DOHH2 (cell line): ENCODE results near the gene UBQLN4.

Source experiments
- EZH2phosphoT487 ChIP-seq: fragments of 200-600 bp; sonication (generic); IDR thresholded peaks from 2 replicates; pipeline ENCODE4 v1.6.1; 2017; ENCODE audit warnings: borderline replicate concordance, mild to moderate bottlenecking, antibody characterized with exemption, low read length, moderate library complexity, mixed read lengths
- TF ChIP-seq, protein P1 (sequence below): fragments of 200-600 bp; sonication (generic); IDR thresholded peaks from one replicate; pipeline ENCODE4 v1.5.1; 2014; ENCODE audit warnings: antibody characterized with exemption, mild to moderate bottlenecking, low read depth, low read length; ENCODE audit not compliant: poor library complexity, severe bottlenecking

DNA sequence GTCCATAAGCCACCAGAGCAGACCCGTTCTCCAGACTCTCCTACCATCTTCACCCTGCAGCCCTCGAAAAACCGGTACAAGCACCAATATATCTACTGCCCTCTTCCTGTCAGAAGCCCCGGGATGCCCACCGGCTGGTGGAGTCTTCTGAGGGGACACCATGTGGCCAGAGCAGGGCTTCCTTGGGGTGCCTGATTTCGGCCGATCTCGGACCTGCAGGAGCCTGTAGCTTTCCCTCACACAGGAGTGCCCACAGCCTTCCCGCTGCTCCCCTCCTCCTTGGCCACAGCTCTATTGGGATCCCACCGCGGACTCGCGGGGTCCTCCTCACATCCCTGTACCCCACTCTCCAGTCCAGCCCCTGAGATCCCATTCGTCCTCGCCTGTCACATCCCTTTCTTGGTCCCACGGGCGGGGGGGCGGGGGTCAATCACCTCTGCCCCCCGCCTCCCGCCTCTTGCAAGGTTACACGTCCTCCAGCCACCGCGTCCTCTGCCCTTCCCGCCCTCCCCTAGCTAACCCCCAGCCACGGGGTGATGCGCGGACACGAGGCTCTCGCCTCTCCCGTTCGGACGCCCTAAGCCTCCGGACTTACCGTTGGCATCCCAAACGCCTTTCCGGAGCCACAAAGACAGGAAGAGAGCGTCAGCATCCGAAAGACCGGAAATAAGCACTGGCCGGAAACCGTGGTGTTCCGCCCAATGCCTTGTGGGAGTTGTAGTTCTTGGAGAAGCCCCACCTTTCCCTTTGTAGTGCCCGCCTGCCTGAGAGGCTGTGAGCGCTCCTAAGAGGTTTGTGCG, 33.1 kb downstream of the UBQLN4 start, which contains the start of gene SSR2:
- TF ChIP-seq, protein P1, sequence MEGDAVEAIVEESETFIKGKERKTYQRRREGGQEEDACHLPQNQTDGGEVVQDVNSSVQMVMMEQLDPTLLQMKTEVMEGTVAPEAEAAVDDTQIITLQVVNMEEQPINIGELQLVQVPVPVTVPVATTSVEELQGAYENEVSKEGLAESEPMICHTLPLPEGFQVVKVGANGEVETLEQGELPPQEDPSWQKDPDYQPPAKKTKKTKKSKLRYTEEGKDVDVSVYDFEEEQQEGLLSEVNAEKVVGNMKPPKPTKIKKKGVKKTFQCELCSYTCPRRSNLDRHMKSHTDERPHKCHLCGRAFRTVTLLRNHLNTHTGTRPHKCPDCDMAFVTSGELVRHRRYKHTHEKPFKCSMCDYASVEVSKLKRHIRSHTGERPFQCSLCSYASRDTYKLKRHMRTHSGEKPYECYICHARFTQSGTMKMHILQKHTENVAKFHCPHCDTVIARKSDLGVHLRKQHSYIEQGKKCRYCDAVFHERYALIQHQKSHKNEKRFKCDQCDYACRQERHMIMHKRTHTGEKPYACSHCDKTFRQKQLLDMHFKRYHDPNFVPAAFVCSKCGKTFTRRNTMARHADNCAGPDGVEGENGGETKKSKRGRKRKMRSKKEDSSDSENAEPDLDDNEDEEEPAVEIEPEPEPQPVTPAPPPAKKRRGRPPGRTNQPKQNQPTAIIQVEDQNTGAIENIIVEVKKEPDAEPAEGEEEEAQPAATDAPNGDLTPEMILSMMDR = no peak
- no peak for TF ChIP-seq EZH2phosphoT487
